ENCODE measurements around the gene ARMH3.
A peak's percentile ranks its signal among the peaks of the same experiment; 100 is the strongest.

ARMH3 gene

DNA sequence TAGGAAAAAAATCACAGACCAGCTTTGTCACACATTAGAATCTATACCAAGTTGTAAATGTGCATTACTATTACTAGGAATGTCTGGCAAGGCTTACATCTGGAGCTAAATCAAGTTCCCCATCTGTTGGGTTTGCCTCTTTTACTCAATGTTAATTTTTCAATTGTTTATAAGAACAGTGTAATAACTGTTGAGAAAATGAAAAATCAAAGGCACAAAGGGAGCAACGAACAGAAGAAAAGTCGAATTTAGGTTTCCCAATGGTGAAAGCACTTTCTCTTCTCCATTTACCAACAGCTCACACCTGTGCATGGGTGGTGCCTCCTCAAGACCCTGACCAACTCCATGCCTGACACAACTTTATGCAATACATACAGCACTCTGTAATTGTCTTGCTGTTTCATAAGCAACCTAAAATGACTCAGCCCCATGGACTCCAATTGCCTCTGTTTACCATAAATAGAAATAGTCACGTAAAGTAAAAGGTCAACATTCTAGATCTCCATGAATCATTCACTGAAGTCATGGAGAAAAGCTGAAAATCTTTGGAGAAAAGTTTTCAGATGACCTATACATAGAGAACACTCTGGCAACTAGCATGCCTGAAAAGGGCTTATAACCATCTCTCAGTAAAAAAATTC lies 116.8 kb downstream of the ARMH3 start:
- peak; percentile 82 to 86 for DNase-seq (ENCODE audit: low read depth in 2 of 2)

DNA sequence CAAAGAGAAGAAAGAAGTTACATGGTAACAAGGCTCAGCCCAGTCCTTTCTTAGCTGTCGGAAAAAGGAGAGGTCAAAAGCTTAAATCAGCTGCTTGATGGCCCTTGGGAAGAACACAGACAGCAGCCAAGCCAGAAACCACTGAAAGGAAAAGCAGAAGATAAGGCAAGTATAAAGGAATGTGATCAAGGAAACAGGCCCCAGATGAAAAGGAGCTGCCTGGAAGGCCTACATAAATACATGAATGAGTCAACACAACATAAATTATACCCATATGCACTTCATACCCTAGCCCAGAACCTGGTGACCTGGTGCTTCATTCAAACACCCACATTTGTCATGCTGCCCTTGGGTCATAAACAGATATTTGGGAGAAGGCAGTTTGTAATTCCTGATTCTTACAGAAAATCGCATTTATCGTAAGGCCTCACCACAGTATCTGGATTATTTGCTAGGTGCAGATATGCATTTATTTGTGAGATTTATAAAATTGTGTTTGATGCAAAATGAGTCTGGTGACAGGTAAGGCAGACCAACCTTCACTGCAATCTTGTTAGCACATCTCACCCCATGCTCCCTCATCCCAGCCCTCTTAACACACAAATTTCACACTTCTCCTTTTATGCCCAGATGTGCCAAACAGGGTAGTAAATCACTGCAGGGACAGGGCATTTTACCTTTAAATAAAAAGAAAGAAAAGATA lies 117.5 kb downstream of the ARMH3 start:
- DNase-seq (ENCODE audit: low read depth in 2 of 2), result peak; percentile 64 to 70

GRCh38 chr10:101935431-101935830 lies 120.5 kb downstream of the ARMH3 start:
- no peak for DNase-seq (ENCODE audit: low read depth in 2 of 2)

- DNase-seq (ENCODE audit: low read depth in 2 of 2), result no peak
Measured at GRCh38 chr10:101934686-101935305, 121.2 kb downstream of the ARMH3 start.

- DNase-seq (ENCODE audit: low read depth in 2 of 2), result no peak
Measured at GRCh38 chr10:101933976-101934375, 122.0 kb downstream of the ARMH3 start.

DNA sequence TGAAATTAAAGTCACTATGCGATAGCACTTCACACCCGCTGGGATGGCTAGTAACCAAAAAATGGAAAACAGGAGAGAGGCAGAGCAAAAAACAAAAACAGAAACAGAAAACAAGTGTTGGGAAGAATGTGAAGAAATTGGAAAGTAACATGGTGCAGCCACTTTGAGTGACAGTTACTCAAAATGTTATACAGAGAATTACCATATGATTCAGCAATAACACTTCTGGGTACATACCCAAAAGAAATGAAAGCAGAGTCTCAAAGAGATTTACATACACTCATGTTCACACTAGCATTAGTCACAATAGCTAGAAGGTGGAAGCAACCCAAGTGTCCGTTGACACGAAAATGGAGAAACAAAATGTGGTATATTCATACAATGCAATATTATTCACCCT lies 123.8 kb downstream of the ARMH3 start:
- no peak for DNase-seq (ENCODE audit: low read depth in 2 of 2)

GRCh38 chr10:101925027-101925426 lies 130.9 kb downstream of the ARMH3 start:
- no peak for DNase-seq (ENCODE audit: low read depth in 2 of 2)

- DNase-seq (ENCODE audit: low read depth in 2 of 2), result no peak
Measured at GRCh38 chr10:101923256-101923655, 132.7 kb downstream of the ARMH3 start.

GRCh38 chr10:101922846-101923245 lies 133.1 kb downstream of the ARMH3 start:
- DNase-seq (ENCODE audit: low read depth in 2 of 2), result no peak

GRCh38 chr10:101920546-101920945 lies 135.4 kb downstream of the ARMH3 start:
- DNase-seq (ENCODE audit: low read depth in 2 of 2), result no peak

DNA sequence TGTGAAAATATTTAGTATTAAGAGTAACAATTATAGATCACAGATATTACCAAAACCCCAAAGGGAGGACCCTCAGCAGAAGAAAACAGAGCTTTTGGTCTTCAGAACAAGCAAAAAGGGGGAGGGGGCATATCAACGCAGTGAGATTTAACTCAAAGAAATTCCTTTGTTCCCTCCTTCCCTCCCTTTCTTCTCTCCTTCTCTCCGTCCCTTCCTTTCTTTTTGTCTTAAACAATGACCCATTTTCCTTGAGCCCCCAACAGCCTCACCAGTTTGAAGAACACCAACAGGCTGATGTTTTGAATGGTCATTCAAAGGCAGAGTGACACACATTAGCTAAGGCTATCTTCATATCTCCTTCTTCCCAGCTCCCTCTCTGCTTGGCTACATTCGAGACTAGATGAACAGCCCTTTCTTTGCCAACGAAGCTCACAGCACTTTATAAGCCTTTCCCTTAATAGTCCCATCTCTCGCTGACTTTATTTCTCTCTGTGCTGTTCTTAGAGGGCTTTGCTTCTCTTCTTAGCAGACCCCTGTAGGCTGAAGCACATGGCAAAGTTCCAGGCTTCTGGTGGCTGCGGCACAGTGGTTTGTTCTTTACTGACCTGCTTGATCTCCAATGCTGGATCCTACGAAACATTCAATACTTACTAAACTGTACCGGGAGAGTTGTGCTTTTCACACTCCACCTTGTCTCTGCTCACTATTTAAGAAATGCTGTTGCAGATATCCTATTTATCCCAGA lies 136.8 kb downstream of the ARMH3 start:
- DNase-seq (ENCODE audit: low read depth in 2 of 2), result no peak

DNA sequence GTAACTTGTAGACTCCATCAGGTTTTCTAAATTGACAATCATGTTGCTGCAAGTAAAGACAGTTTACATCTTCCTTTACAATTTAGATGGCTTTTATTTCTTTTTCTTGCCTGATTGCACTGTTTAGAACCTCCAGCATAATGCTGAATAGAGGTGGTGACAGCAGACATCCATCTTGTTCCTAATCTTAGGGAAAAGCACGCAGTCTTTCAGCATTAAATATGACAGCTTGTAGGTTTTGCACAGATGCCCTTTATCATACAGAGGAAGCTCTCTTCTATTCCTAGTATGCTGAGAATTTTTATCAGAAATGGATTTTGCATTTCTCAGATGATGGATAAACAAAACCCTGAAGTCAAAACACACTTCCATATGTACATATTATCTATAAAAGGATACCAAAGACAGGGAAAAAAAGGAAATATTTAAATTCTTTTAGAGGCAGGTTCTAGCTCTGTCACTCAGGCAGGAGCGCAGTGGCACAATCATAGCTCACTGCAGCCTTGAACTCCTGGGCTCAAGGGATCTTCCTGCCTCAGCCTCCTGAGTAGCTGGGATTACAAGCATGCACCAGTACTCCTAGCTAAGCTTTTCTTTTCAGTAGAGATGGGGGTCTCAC lies 143.3 kb downstream of the ARMH3 start:
- no peak for DNase-seq (ENCODE audit: low read depth in 2 of 2)

DNA sequence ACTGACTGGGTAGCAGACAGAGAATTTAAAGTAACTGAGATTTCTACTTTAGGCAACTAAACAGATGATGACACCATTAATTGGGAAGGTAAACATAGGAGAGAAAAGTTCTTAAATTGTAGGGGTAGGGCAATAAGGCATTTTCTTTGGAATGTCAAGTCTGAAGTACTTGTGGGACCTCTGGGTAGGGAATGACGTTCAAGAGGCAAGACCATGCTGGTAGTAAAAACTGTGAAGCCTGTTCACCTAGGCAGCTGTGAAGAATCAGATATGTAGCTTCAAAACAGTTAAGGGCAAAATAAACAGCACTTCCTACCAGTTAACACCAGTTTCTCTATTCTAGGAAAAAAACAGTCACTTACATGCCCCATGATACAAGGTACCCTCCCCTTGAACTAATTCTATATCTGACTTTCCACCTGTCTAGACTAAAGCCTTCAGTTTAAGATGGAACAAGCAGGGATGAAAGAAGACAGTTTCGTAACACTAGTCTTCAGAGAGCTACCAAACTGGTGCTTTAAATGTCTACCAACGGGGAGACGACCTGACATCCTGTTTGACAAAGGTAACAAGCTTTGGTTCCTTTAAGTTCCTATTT lies 149.3 kb downstream of the ARMH3 start:
- DNase-seq (ENCODE audit: low read depth in 2 of 2), result no peak

GRCh38 chr10:101905251-101905650 lies 150.7 kb downstream of the ARMH3 start:
- no peak for DNase-seq (ENCODE audit: low read depth in 2 of 2)

DNA sequence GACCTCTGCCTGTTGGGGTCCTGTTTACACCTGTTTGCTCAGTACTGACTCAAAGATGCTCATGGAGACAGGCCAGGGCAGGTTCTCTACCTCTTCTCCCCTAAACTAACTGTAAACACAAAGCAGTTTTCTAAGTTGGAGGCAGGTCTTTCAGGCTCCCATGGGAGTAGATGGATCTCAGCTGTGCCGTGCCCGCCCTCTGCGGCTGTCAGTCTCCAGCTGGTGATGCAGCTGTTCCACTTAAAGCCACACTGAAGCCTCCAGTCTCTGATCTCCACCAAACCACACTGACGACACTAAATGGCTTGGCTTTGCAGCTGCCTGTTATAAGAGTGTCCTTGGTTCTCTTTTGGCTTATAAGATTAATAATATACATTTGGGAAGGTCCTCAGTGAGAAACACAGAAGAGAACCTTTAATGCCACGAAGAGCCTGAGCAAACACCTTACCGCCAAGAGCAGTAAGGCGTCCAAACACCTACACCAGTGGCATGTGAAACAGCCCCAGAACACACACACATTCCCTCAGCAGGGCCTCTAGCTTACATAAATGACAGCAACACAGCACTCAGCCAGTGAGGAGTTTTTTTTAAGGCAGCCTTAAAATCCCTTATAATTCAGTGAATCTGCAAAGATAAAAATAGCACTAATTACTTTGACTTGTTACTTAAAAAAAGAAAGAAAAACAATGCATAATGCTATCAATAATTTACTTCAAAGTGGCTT lies 152.0 kb downstream of the ARMH3 start:
- no peak for DNase-seq (ENCODE audit: low read depth in 2 of 2)

GRCh38 chr10:101902820-101903145 lies 153.2 kb downstream of the ARMH3 start:
- DNase-seq (ENCODE audit: low read depth in 2 of 2), result no peak

DNA sequence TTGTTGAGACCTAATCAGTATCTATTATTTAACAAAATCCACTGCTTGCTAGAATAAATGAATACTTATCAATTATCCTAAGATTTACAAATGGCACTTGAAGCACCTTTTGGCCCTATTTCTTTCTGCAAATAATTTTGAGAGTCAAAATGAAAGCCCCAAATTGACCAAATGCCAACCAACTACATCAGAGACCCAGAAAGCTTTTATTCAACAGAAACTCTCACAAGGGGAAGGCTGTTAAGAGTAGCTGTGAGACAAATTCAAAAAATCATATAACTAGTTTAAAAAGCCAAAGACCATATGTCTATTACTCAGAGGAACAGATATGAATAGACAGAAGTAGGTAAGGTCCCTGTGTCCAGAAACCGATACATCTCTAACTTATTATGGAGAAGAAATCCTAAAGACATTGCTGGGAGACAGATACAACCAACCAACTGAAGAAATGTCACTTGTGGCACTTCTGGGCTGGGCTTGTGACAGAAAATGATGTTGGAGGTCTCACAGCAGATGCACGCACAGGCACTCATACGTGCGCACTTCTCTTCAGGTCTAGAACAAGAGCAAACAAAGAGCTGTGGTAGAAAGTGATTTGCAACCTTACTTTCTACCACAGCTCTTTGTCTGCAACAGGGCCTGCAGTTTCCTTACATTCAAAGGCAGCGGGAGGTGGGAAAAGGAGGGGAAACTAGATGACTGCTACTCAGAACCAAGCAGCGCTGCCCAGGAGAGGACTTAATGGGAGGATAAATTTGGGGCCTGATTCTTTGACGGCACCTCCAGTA lies 153.7 kb downstream of the ARMH3 start:
- no peak for DNase-seq (ENCODE audit: low read depth in 2 of 2)

- no peak for DNase-seq (ENCODE audit: low read depth in 2 of 2)
Measured at GRCh38 chr10:101901340-101901739, 154.6 kb downstream of the ARMH3 start.

- DNase-seq (ENCODE audit: low read depth in 2 of 2), result no peak
Measured at GRCh38 chr10:101897633-101898032, 158.3 kb downstream of the ARMH3 start.

DNA sequence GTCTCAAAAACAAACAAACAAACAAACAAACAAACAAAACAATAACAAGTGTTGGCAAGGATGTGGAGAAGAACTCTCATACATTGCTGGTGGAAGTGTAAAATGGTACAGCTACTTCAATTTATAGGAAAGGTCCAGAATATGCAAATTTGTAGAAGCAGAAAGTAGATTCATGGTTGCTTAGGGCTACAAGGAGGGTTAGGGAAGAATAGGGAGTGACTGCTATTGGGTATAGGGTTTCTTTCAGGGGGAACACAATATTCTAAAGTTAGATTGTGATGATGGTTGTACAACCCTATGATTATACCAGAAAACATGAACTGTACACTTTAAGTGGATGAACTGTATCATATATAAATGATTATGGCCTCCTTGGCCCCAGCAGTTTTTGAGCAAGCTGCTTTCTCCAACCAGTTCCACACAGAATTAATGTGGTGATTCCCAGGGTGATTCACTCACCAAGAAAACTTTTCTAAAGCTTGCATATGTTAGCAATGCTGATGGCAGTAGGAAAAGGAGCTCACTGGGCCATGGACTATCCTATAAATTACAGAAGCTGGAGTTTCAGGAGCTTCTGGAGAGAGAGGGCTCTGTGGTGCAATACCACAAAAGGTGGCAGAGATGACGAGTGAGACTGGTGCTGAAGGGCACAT lies 159.6 kb downstream of the ARMH3 start:
- no peak for DNase-seq (ENCODE audit: low read depth in 2 of 2)

Data from fibroblast of skin of left biceps (primary cell).